Lung microvascular endothelial cell (primary cell): ENCODE results near the gene ESRRB. TPM values are rescaled to one million over a fixed set of nuclear protein-coding genes. Genes with fewer than 3 reads are reported as not detected.
"Not testable (repeated sequence)": the region's sequence is repeated elsewhere in the genome, so short reads cannot be mapped to it uniquely, and the experiment has no call there.

Experiments used
- DNase-seq, 2 donors: peaks; one replicate each; pipeline versions ENCODE4 v3.0.0 to v3.0.0-alpha.2; 2010; ENCODE audit warnings: low read depth in 2 of 2
- total RNA-seq: library from RNA; depleted of rRNA; stranded (reverse); fragments of >200 nt; gene quantifications from 2 replicates; pipeline ENCODE4 v1.2.1, GENCODE V29; 2014

The ESRRB gene
- total RNA-seq, 1 donor from 2014 or later = not detected

- no peak for DNase-seq
Measured at GRCh38 chr14:76496595-76496994, 120.7 kb downstream of the ESRRB start.

GRCh38 chr14:76497550-76498462 is 121.9 kb downstream of the ESRRB start:
- no peak for DNase-seq

GRCh38 chr14:76498463-76498935 is 122.6 kb downstream of the ESRRB start:
- DNase-seq = no peak

GRCh38 chr14:76498976-76499375 is 123.0 kb downstream of the ESRRB start:
- DNase-seq = no peak

- DNase-seq = no peak
Measured at GRCh38 chr14:76499399-76499798, 123.5 kb downstream of the ESRRB start.

GRCh38 chr14:76500011-76500410 is 124.1 kb downstream of the ESRRB start:
- DNase-seq = no peak

- no peak for DNase-seq
Measured at GRCh38 chr14:76500480-76500879, 124.5 kb downstream of the ESRRB start.

- no peak for DNase-seq
Measured at GRCh38 chr14:76501156-76501720, 125.3 kb downstream of the ESRRB start.

GRCh38 chr14:76502219-76502618 is 126.3 kb downstream of the ESRRB start:
- DNase-seq = no peak

GRCh38 chr14:76502638-76503037 is 126.7 kb downstream of the ESRRB start:
- DNase-seq = no peak

- no peak for DNase-seq
Measured at GRCh38 chr14:76509311-76509710, 133.4 kb downstream of the ESRRB start.

- no peak for DNase-seq
Measured at GRCh38 chr14:76510181-76510580, 134.2 kb downstream of the ESRRB start.

GRCh38 chr14:76514213-76514998 is 138.5 kb downstream of the ESRRB start:
- peak; percentile 39 to 60 for DNase-seq

GRCh38 chr14:76516884-76517283 is 140.9 kb downstream of the ESRRB start:
- DNase-seq = no peak

- no peak for DNase-seq
Measured at GRCh38 chr14:76518366-76518765, 142.4 kb downstream of the ESRRB start.

- no peak for DNase-seq
Measured at GRCh38 chr14:76525106-76525821, 149.3 kb downstream of the ESRRB start.

GRCh38 chr14:76531085-76531484 is 155.1 kb downstream of the ESRRB start:
- no peak for DNase-seq

GRCh38 chr14:76531821-76532318 is 155.9 kb downstream of the ESRRB start:
- no peak for DNase-seq

- not testable (repeated sequence) for DNase-seq
Measured at GRCh38 chr14:76536636-76537035, 160.7 kb downstream of the ESRRB start.

- DNase-seq = no peak
Measured at GRCh38 chr14:76537906-76538647, 162.1 kb downstream of the ESRRB start.

- no peak for DNase-seq
Measured at GRCh38 chr14:76538648-76539008, 162.7 kb downstream of the ESRRB start.
